Adrenal gland (tissue), 5 donors: ENCODE results near the gene PHKG2.

Experiments
- CTCF ChIP-seq, 6 experiments: fragments of 450-650 bp in 4 of 6; fragments of 200-600 bp in 2 of 6; sonication (generic) in 1 of 6; IDR thresholded peaks; 1 replicate in 5 of 6; 2 replicates in 1 of 6; pipeline versions ENCODE4 v1.5.1 to v1.8.0; 2016 to 2021; ENCODE audit warnings: antibody characterized with exemption in 6 of 6, mild to moderate bottlenecking in 2 of 6, moderate library complexity in 1 of 6
- POLR2A ChIP-seq, 2 donors: fragments of 450-650 bp; IDR thresholded peaks; one replicate each; pipeline ENCODE4 v1.6.1; 2017; ENCODE audit warnings: antibody characterized with exemption in 2 of 2, mild to moderate bottlenecking in 2 of 2, moderate library complexity in 1 of 2
- donor health status: DM: no; HTN: no; CAD: no.

GRCh38 chr16:30715750-30716445 is 32.3 kb upstream of the PHKG2 start:
- TF ChIP-seq CTCF (IDR thresholded peaks at IDR 0.05), result no peak
- no peak for TF ChIP-seq POLR2A (IDR thresholded peaks at IDR 0.05)
